Activated naive CD4-positive, alpha-beta T cell (primary cell): ENCODE results near the gene DGKI.
"Not testable (repeated sequence)": the region's sequence is repeated elsewhere in the genome, so short reads cannot be mapped to it uniquely, and the experiment has no call there.

Experiments
- DNase-seq, 4 experiments: peaks; one replicate each; lab custom pipeline; 2025; lab: John Stamatoyannopoulos, UW

Gene DGKI

DNA sequence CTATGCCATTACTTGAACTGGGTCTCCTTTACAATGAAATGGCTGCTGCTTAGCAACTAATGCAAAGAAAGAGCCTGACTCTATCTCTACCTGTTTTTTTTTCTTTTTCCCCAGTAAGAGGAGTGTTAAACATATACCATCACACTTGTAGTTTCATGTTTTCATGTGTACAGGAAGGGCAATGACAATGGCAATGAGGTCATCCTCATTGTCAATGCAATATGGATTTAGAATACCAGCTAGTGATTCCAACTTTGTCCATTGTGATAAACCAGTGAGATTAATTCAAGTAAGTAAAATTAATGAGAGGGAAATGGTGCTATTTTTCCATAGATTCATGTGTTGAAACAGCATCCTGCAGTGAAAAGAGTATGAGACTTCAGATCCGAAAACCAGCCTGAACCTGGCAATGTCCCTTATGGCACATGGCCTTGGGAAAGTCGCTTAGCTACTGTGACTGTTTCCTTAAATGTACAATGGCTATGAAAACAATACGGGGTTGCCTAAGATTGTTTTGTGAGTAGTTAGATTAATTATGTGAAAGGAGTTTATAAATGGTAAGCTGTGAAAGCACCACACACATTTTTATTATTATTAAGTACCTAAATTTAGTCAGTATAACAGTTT is 11.2 kb downstream of the DGKI start:
- no peak for DNase-seq

- DNase-seq, result no peak
These were observed 12.2 kb downstream of the DGKI start for GRCh38 chr7:137834552-137834951.

GRCh38 chr7:137832990-137833389 is 13.8 kb downstream of the DGKI start:
- not testable (repeated sequence) for DNase-seq

GRCh38 chr7:137832382-137832781 is 14.4 kb downstream of the DGKI start:
- no peak for DNase-seq

DNA sequence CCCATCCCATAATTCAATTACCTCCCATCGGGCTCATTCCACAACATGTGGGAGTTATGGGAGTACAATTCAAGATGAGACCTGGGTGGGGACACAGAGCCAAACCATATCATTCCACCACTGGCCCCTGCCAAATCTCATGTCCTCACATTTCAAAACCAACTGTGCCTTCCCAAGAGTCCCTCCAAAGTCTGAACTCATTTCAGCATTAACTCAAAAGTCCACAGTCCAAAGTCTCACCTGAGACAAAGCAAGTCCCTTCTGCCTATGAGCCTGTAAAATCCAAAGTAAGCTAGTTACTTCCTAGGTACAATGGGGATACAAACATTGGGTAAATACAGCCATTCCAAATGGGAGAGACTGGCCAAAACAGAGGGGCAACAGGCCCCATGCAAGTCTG is 15.2 kb downstream of the DGKI start:
- DNase-seq, result not testable (repeated sequence)

DNA sequence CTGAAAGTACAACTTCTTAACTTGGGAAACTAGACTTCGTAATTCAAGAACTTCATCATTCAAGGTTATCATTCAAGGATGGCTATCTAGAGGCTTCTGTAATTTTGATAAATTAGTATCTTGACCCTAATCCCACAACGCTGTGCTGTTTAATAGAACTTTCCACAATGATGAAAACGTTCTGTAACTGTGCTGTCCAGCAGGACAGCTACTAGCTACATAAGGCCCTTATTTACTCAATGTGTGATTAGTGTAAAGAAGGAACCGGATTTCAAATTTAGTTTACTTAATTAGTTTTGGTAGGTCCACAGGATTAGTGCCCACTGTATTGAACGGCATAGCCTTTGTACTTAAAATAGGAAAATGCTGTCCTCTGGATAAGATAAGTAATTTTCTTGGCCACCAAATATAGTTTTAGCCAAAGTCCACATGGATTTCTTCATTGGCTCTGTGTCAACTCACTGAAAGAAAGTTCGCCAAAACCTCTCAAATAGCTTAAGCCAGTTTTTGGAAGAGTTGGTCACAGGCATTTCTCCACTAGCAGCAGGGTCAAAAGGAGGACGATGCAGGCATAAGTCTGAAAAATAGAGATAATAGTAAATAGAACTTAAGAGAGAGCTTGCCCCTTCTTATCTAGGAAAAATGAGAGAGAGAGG is 17.3 kb downstream of the DGKI start:
- no peak for DNase-seq

GRCh38 chr7:137828456-137828855 is 18.3 kb downstream of the DGKI start:
- DNase-seq, result no peak

DNA sequence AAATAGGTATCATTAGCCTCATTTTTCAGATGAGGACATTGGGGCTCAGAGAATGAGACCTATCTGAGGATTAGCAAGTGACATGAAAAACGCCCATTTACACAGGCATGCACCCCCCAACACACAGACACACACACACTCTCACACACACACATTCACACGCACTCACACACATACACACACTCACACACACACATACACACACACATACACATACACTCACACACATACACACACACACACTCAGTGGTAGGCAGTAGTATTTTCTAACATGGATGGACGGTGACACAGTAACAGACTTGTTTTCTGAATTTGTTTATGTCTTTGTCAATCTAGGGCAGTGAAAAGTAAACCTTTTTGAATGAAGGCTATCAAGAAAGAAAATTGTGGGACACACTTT is 21.3 kb downstream of the DGKI start:
- no peak for DNase-seq

- DNase-seq, result no peak
These were observed 25.9 kb downstream of the DGKI start for GRCh38 chr7:137820677-137821420.

DNA sequence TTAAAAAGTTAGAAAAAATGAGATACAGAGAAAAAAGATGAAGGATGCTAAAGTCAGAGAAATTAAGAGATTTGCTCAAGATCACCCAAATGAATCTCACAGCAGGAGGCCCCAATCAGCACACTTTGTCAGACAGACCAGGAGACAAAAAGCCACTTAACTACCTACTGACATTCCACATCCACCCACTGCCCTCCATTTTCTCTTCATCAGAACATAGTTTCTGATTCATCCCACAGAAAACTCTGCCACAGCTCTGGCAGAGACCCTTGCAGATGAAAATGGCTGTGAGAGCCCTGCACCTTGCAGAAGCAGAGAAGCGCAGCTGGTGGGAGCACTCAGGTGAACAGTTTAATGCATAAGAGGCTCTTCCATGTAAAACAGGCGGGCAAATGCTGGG is 26.6 kb downstream of the DGKI start:
- no peak for DNase-seq

- DNase-seq, result no peak
These were observed 28.7 kb downstream of the DGKI start for GRCh38 chr7:137818036-137818435.

GRCh38 chr7:137816696-137817320 is 30.0 kb downstream of the DGKI start:
- DNase-seq, result no peak

GRCh38 chr7:137813541-137813940 is 33.2 kb downstream of the DGKI start:
- no peak for DNase-seq

GRCh38 chr7:137810248-137810647 is 36.5 kb downstream of the DGKI start:
- no peak for DNase-seq

- no peak for DNase-seq
These were observed 41.9 kb downstream of the DGKI start for GRCh38 chr7:137804836-137805235.

DNA sequence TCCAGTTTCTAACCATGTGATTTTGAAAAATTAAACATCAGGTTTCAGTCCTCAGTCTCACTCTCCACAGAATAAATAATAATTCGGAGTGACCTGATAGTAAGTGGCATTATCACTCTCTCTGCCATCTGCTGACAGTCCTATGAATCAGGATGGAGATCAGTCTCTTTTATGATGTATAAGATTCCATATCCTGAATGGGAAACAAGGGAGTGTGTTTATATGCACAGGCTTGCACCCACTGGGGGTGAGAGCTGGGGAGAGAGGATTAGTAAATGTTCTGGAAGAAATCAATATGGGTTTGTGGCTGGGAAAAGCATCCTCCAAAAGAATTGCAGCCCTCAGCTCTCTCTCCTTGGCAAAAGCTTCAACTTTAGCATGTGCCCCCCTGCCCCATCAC is 45.3 kb downstream of the DGKI start:
- no peak for DNase-seq

GRCh38 chr7:137801003-137801402 is 45.8 kb downstream of the DGKI start:
- DNase-seq, result no peak

DNA sequence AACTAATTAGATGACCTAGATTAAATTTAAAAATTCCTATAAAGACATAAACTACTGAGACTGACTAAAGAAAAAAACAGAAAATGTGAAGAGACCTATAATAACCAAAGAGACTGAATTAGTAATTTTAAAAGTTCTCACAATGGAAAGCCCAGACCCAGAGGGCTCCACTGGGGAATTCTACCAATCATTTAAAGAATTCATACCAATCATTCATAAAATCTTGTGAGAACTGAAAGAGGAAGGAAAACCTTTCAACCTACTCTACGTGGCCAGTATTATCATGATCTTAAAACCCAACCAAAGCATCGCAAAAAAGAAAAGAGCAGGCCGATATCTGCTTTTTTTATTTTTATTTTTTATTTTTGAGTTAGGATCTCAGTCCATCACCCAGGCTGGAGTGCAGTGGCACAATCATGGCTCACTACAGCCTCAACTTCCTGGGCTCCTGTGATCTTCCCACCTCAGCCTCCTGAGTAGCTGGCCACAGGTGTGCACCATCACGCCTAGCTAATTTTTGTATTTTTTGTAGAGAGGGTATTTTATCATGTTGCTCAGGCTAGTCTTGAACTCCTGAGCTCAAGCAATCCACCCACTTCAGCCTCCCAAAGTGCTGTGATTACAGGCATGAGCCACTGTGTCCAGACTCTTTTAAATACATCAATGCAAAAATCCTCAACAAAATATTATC is 48.6 kb downstream of the DGKI start:
- DNase-seq, result no peak

GRCh38 chr7:137795211-137795610 is 51.6 kb downstream of the DGKI start:
- no peak for DNase-seq

GRCh38 chr7:137791930-137792329 is 54.8 kb downstream of the DGKI start:
- no peak for DNase-seq

DNA sequence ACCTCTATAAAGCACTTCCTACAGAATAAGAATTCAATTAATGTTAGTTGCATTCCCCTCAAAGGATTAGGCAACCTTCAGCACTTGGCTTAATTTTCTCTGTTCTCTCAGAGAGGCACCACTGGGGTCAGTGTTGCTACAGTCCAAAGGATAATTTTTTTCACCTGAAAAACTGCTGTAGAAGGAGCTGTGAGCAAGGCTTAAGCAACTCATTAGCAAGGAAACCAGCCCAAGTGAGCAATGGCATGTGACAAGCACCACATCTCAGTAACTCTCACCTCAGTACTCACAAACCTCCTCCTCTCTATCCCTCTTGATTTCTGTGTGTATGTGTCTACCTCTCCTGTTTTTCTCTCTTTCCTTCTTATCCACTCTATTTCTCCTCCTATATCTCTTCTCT is 55.9 kb downstream of the DGKI start:
- DNase-seq, result no peak

GRCh38 chr7:137789215-137789882 is 57.4 kb downstream of the DGKI start:
- no peak for DNase-seq
